ENCODE data around the gene NPLOC4.
A peak's percentile ranks its signal among the peaks of the same experiment; 100 is the strongest.

NPLOC4 gene

DNA sequence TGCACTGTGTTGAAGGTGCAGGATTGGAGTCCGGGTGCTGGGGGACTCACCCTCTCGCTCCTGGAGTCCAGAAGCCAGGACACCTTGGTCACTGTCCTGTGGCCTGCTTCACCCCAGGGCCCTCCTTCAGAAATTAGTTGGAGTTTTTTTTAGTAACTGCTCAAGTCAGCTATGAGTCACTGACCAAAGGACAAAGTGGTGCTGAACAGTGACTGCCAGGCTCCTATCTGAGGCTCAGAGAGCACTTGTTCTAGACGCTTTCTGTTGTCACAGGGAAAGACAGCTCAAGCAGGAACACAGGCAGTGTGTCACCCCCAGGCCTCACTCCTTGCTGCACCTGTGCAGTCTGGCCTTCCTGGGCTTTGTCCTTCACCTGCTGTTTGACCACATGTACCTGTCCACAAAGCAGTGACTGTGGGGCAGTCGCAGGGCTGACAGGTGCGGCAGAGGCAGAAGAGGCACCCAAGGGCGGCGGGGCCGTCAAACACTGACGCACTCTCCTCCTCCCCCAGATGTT, 80.7 kb downstream of the NPLOC4 start:
- Histone ChIP-seq H3K4me1 (ENCODE audit: control insufficient read depth, insufficient read depth, low read length) (peaks cover 12% of the 10 kb centered on the region), H3K36me3 (ENCODE audit: control insufficient read depth in 2 of 2, insufficient read depth in 1 of 2, low read length in 2 of 2) (peaks cover 21 to 51% of the 10 kb centered on the region in 2 experiments), H3K27ac (ENCODE audit: extremely low read depth, low read depth, low read length) (no peak overlapping the region), H3K9me3 (ENCODE audit: control insufficient read depth, insufficient read depth, low read depth, low read length) (no peaks in the 10 kb centered on the region), H3K4me3 (ENCODE audit: low read depth, low read length) (no peak overlapping the region)
- ChIA-PET POLR2A (interaction anchor here (0.9 to 4.0 kb wide), 4 partner anchors 10 to 44 kb away, joined by 3 to 16 read pairs (median 6); partner anchors contain the start of gene ACTG1), CTCF (interaction anchor here (0.9 to 2.9 kb wide), 2 partner anchors 11 to 45 kb away, joined by 4 to 19 read pairs; no protein-coding TSS in a partner anchor)
- TF ChIP-seq SALL2 (tag by site-specific recombination; IDR thresholded peaks at IDR 0.05; ENCODE audit: borderline replicate concordance) (no peak), ZBTB20 (tag by site-specific recombination; IDR thresholded peaks at IDR 0.05) (no peak), ZNF302 (tag by site-specific recombination; IDR thresholded peaks at IDR 0.05; ENCODE audit: low read depth) (no peak), ZNF768 (tag by site-specific recombination; IDR thresholded peaks at IDR 0.05) (no peak), ZNF843 (tag by site-specific recombination; IDR thresholded peaks at IDR 0.05) (no peak), ZNF211 (tag by site-specific recombination; IDR thresholded peaks at IDR 0.05; ENCODE audit: low read depth) (no peak), ZNF394 (tag by site-specific recombination; IDR thresholded peaks at IDR 0.05; ENCODE audit: borderline replicate concordance) (no peak), ZNF785 (tag by site-specific recombination; IDR thresholded peaks at IDR 0.05) (no peak), ZFP37 (tag by site-specific recombination; IDR thresholded peaks at IDR 0.05) (no peak), ZNF221 (tag by site-specific recombination; IDR thresholded peaks at IDR 0.05; ENCODE audit: borderline replicate concordance) (no peak), ZNF701 (tag by site-specific recombination; IDR thresholded peaks at IDR 0.05) (no peak), ZNF561 (tag by site-specific recombination; IDR thresholded peaks at IDR 0.05; ENCODE audit: borderline replicate concordance) (no peak), ZNF202 (tag by site-specific recombination; IDR thresholded peaks at IDR 0.05; ENCODE audit: borderline replicate concordance) (no peak), GLI2 (tag by site-specific recombination; IDR thresholded peaks at IDR 0.05; ENCODE audit: borderline replicate concordance, low read depth) (no peak), YY2 (tag by site-specific recombination; IDR thresholded peaks at IDR 0.05) (no peak), ZBTB1 (tag by site-specific recombination; IDR thresholded peaks at IDR 0.05) (no peak), ZNF624 (tag by site-specific recombination; IDR thresholded peaks at IDR 0.05) (no peak)
- TF ChIP-seq, protein P1, sequence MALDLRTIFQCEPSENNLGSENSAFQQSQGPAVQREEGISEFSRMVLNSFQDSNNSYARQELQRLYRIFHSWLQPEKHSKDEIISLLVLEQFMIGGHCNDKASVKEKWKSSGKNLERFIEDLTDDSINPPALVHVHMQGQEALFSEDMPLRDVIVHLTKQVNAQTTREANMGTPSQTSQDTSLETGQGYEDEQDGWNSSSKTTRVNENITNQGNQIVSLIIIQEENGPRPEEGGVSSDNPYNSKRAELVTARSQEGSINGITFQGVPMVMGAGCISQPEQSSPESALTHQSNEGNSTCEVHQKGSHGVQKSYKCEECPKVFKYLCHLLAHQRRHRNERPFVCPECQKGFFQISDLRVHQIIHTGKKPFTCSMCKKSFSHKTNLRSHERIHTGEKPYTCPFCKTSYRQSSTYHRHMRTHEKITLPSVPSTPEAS (tag by site-specific recombination; IDR thresholded peaks at IDR 0.05) = no peak
- TF ChIP-seq, protein P2, sequence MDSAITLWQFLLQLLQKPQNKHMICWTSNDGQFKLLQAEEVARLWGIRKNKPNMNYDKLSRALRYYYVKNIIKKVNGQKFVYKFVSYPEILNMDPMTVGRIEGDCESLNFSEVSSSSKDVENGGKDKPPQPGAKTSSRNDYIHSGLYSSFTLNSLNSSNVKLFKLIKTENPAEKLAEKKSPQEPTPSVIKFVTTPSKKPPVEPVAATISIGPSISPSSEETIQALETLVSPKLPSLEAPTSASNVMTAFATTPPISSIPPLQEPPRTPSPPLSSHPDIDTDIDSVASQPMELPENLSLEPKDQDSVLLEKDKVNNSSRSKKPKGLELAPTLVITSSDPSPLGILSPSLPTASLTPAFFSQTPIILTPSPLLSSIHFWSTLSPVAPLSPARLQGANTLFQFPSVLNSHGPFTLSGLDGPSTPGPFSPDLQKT (IDR thresholded peaks at IDR 0.05; ENCODE audit: borderline replicate concordance, low read depth, low read length) = no peak
- TF ChIP-seq, protein P3, sequence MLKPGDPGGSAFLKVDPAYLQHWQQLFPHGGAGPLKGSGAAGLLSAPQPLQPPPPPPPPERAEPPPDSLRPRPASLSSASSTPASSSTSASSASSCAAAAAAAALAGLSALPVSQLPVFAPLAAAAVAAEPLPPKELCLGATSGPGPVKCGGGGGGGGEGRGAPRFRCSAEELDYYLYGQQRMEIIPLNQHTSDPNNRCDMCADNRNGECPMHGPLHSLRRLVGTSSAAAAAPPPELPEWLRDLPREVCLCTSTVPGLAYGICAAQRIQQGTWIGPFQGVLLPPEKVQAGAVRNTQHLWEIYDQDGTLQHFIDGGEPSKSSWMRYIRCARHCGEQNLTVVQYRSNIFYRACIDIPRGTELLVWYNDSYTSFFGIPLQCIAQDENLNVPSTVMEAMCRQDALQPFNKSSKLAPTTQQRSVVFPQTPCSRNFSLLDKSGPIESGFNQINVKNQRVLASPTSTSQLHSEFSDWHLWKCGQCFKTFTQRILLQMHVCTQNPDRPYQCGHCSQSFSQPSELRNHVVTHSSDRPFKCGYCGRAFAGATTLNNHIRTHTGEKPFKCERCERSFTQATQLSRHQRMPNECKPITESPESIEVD (tag by site-specific recombination; IDR thresholded peaks at IDR 0.05) = no peak

DNA sequence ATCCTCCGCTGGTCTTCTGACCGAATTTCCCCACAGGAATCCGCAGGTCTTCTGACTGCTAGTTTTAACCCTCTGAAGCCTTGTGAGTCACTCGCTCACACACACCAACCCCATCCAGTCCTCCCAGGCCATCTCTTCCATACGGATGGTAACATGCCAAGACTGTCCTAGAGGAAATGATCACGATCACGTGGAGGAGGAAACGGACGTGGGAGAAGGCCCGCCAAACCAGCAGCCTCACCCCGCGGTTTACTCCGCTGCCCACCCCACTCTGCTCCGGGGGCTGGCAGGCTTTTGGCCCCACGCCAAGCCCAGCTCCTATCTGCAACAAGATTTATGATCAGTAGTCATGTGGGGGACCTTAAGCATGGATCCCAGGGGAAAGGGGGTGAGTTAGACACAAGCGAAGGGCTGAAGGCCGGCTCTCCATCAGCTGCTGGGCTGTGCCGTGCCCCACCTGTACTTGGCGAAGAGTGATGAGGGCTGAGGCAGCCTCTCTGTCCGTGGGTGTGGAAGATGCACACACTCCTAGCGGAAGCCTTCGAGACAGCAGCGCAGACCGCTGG, 83.2 kb downstream of the NPLOC4 start:
- peak overlapping the region; percentile 86 for H3K4me3 ChIP-seq (ENCODE audit: low read depth, low read length)
- H3K4me1 ChIP-seq (ENCODE audit: control insufficient read depth, insufficient read depth, low read length) = peaks cover 12% of the 10 kb centered on the region
- ChIA-PET CTCF (interaction anchor here (1.1 to 3.9 kb wide), 3 partner anchors 11 to 47 kb away, joined by 3 to 23 read pairs (median 4); no protein-coding TSS in a partner anchor), POLR2A (interaction anchor here (0.5 to 0.7 kb wide), 2 partner anchors 13 to 41 kb away, joined by 3 read pairs; partner anchors contain the start of gene ACTG1)
- no peaks in the 10 kb centered on the region for H3K9me3 ChIP-seq (ENCODE audit: control insufficient read depth, insufficient read depth, low read depth, low read length)
- H3K36me3 ChIP-seq (ENCODE audit: control insufficient read depth in 2 of 2, insufficient read depth in 1 of 2, low read length in 2 of 2) = peaks cover 4 to 48% of the 10 kb centered on the region in 2 experiments
- H3K27ac ChIP-seq (ENCODE audit: extremely low read depth, low read depth, low read length) = peak overlapping the region; percentile 74
- TF ChIP-seq ZNF785 (tag by site-specific recombination; IDR thresholded peaks at IDR 0.05) (0 out of 2 replicates have a peak, but pooled peaks have one; percentile 59), ZNF561 (tag by site-specific recombination; IDR thresholded peaks at IDR 0.05; ENCODE audit: borderline replicate concordance) (peak; percentile 63; the same call in 1 of the 2 replicates), ZNF670 (tag by site-specific recombination; IDR thresholded peaks at IDR 0.05; ENCODE audit: low read depth) (no peak), HOXD13 (CRISPR knock-in tag; IDR thresholded peaks at IDR 0.05; ENCODE audit: borderline replicate concordance) (no peak), ZNF677 (tag by site-specific recombination; IDR thresholded peaks at IDR 0.05) (no peak)
- TF ChIP-seq, protein P4, sequence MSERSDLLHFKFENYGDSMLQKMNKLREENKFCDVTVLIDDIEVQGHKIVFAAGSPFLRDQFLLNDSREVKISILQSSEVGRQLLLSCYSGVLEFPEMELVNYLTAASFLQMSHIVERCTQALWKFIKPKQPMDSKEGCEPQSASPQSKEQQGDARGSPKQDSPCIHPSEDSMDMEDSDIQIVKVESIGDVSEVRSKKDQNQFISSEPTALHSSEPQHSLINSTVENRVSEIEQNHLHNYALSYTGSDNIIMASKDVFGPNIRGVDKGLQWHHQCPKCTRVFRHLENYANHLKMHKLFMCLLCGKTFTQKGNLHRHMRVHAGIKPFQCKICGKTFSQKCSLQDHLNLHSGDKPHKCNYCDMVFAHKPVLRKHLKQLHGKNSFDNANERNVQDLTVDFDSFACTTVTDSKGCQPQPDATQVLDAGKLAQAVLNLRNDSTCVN (tag by site-specific recombination; optimal IDR thresholded peaks at IDR 0.05) = no peak
- TF ChIP-seq, protein P5, sequence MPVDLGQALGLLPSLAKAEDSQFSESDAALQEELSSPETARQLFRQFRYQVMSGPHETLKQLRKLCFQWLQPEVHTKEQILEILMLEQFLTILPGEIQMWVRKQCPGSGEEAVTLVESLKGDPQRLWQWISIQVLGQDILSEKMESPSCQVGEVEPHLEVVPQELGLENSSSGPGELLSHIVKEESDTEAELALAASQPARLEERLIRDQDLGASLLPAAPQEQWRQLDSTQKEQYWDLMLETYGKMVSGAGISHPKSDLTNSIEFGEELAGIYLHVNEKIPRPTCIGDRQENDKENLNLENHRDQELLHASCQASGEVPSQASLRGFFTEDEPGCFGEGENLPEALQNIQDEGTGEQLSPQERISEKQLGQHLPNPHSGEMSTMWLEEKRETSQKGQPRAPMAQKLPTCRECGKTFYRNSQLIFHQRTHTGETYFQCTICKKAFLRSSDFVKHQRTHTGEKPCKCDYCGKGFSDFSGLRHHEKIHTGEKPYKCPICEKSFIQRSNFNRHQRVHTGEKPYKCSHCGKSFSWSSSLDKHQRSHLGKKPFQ (tag by site-specific recombination; IDR thresholded peaks at IDR 0.05) = 0 out of 2 replicates have a peak, but pooled peaks have one; percentile 29

Data from HEK293 (cell line).